ENCODE results near the gene BACE2. TPM values are rescaled to one million over a fixed set of nuclear protein-coding genes. Genes with fewer than 3 reads are reported as not detected.

BACE2 gene
- total and polyA plus RNA-seq, 2 of the 4 experiments (the other 2 are of a cell fraction) = 17.0 to 35.5 TPM

DNA sequence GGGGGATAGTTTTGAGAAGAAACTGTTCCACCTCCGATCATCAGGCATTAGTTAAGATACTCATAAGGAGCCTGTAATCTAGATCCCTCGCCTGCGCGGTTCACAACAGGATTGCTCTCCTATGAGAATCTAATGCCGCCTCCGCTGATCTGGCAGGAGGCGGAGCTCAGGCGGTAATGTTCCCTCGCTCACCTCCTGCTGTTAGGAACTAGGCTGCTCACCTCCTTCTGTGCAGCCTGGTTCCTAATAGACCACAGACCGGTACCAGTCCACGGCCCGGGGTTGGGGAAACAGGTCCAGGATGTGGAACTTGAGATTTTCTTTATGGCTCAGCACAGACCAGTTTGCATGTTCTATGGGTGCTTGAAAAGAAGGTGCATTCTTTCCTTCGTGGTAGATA lies 121.5 kb downstream of the BACE2 start:
- no peak overlapping the region for H2BK120ac ChIP-seq (ENCODE audit: low read depth, low read length)
- H3K23ac ChIP-seq (ENCODE audit: low read depth, low read length) = no peak overlapping the region
- TF ChIP-seq SMC3 (IDR thresholded peaks at IDR 0.05; ENCODE audit: low read depth, low read length) (no peak), NFE2L2 (IDR thresholded peaks at IDR 0.05; ENCODE audit: low read depth, low read length) (no peak), MAFK (IDR thresholded peaks at IDR 0.05; ENCODE audit: low read depth, low read length) (no peak), BHLHE40 (IDR thresholded peaks at IDR 0.05; ENCODE audit: low read depth, low read length) (no peak), RAD21 (IDR thresholded peaks at IDR 0.05; ENCODE audit: low read length) (no peak), CHD1 (IDR thresholded peaks at IDR 0.05; ENCODE audit: low read depth, low read length) (no peak), MAZ (IDR thresholded peaks at IDR 0.05; ENCODE audit: borderline replicate concordance, low read depth, low read length) (no peak), MXI1 (IDR thresholded peaks at IDR 0.05; ENCODE audit: borderline replicate concordance, low read depth, low read length) (no peak), CEBPB (IDR thresholded peaks at IDR 0.05; ENCODE audit: low read depth, low read length) (no peak), RFX5 (IDR thresholded peaks at IDR 0.05; ENCODE audit: low read depth, low read length) (no peak), FOS (IDR thresholded peaks at IDR 0.05; ENCODE audit: low read depth, low read length) (no peak), POLR2A (IDR thresholded peaks at IDR 0.05; ENCODE audit: low read depth, low read length) (no peak), RCOR1 (IDR thresholded peaks at IDR 0.05; ENCODE audit: insufficient replicate concordance, low read length) (no peak)
- TF ChIP-seq, protein P1, sequence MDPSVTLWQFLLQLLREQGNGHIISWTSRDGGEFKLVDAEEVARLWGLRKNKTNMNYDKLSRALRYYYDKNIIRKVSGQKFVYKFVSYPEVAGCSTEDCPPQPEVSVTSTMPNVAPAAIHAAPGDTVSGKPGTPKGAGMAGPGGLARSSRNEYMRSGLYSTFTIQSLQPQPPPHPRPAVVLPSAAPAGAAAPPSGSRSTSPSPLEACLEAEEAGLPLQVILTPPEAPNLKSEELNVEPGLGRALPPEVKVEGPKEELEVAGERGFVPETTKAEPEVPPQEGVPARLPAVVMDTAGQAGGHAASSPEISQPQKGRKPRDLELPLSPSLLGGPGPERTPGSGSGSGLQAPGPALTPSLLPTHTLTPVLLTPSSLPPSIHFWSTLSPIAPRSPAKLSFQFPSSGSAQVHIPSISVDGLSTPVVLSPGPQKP (IDR thresholded peaks at IDR 0.05; ENCODE audit: borderline replicate concordance, low read depth, low read length) = no peak
- TF ChIP-seq, protein P2, sequence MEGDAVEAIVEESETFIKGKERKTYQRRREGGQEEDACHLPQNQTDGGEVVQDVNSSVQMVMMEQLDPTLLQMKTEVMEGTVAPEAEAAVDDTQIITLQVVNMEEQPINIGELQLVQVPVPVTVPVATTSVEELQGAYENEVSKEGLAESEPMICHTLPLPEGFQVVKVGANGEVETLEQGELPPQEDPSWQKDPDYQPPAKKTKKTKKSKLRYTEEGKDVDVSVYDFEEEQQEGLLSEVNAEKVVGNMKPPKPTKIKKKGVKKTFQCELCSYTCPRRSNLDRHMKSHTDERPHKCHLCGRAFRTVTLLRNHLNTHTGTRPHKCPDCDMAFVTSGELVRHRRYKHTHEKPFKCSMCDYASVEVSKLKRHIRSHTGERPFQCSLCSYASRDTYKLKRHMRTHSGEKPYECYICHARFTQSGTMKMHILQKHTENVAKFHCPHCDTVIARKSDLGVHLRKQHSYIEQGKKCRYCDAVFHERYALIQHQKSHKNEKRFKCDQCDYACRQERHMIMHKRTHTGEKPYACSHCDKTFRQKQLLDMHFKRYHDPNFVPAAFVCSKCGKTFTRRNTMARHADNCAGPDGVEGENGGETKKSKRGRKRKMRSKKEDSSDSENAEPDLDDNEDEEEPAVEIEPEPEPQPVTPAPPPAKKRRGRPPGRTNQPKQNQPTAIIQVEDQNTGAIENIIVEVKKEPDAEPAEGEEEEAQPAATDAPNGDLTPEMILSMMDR (conservative IDR thresholded peaks at IDR 0.05; ENCODE audit: low read depth, low read length) = no peak
- TF ChIP-seq, protein P3, sequence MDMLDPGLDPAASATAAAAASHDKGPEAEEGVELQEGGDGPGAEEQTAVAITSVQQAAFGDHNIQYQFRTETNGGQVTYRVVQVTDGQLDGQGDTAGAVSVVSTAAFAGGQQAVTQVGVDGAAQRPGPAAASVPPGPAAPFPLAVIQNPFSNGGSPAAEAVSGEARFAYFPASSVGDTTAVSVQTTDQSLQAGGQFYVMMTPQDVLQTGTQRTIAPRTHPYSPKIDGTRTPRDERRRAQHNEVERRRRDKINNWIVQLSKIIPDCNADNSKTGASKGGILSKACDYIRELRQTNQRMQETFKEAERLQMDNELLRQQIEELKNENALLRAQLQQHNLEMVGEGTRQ (IDR thresholded peaks at IDR 0.05; ENCODE audit: low read depth, low read length) = no peak
- H4K8ac ChIP-seq (ENCODE audit: low read depth in 2 of 2, low read length in 2 of 2) = no peak overlapping the region
- H2AK9ac ChIP-seq (replicated peaks; ENCODE audit: low read depth, low read length, poor library complexity) = no peak overlapping the region
- no peak overlapping the region for H4K91ac ChIP-seq (ENCODE audit: insufficient read depth, low read depth, low read length)
- ATAC-seq (ENCODE audit: low read depth) = peak; percentile 35
- H3K36me3 ChIP-seq (ENCODE audit: control insufficient read depth, insufficient read depth, low read length) = no peaks in the 10 kb centered on the region
- no peaks in the 10 kb centered on the region for H3K79me1 ChIP-seq (ENCODE audit: low read depth in 1 of 2, low read length in 2 of 2)
- H3K4me3 ChIP-seq (ENCODE audit: insufficient read depth, low read depth, low read length) = no peak overlapping the region
- H3K9ac ChIP-seq (ENCODE audit: low read depth, low read length) = no peak overlapping the region
- in situ Hi-C loops (cut with MboI; ENCODE audit: low sequenced_read_pairs) = loop anchor here (5.0 to 25.0 kb wide), 2 partner anchors 173 to 498 kb away; no protein-coding TSS in a partner anchor
- H4K5ac ChIP-seq (ENCODE audit: low read depth, low read length) = no peak overlapping the region
- intact Hi-C loops (cut with micrococcal nuclease) = no loop called here
- H3K9me1 ChIP-seq (ENCODE audit: insufficient read depth, low read length) = no peaks in the 10 kb centered on the region
- WGBS, 2 experiments (ENCODE audit: extremely low coverage in 2 of 2, insufficient read length in 1 of 2) = 62% methylated on average over 7 of the region's 13 CpGs; no CpG with 5 or more reads in 1 of the 2 experiments
- no peaks in the 10 kb centered on the region for H3K9me3 ChIP-seq (ENCODE audit: control insufficient read depth, insufficient read depth, low read length)
- no TSS peak for BruUV-seq (replicated peaks)
- no peak overlapping the region for H2BK20ac ChIP-seq (ENCODE audit: low read depth, low read length)
- H3K4ac ChIP-seq (ENCODE audit: low read depth, low read length) = no peak overlapping the region
- H2AFZ ChIP-seq (replicated peaks; ENCODE audit: low read length, poor library complexity) = no peak overlapping the region
- H2BK5ac ChIP-seq (ENCODE audit: low read depth, low read length, poor library complexity, severe bottlenecking) = no peak overlapping the region
- H2AK5ac ChIP-seq (ENCODE audit: low read depth, low read length) = no peak overlapping the region
- H2BK15ac ChIP-seq (ENCODE audit: low read depth, low read length) = no peak overlapping the region
- no peaks in the 10 kb centered on the region for H3K4me1 ChIP-seq (ENCODE audit: control insufficient read depth, insufficient read depth, low read length)
- peaks cover 12% of the 10 kb centered on the region for H3K27me3 ChIP-seq (ENCODE audit: control insufficient read depth, insufficient read depth, low read length)
- H3K27ac ChIP-seq (ENCODE audit: insufficient read depth, low read length) = no peak overlapping the region
- no peak overlapping the region for H3K4me2 ChIP-seq (ENCODE audit: low read depth, low read length)
- ChIA-PET POLR2A (ENCODE audit: unreplicated experiment) (no interaction called here), CTCF (no interaction called here)
- dilution Hi-C loops (cut with HindIII; ENCODE audit: low sequenced_read_pairs, unreplicated experiment) = no loop called here
- no peak overlapping the region for H3K14ac ChIP-seq (replicated peaks; ENCODE audit: low read depth, low read length)
- peak; percentile 4 for DNase-seq
- H3K18ac ChIP-seq (ENCODE audit: low read depth, low read length) = no peak overlapping the region
- H4K20me1 ChIP-seq (ENCODE audit: insufficient read depth, low read length) = no peaks in the 10 kb centered on the region
- H3K56ac ChIP-seq (ENCODE audit: extremely low read depth, insufficient read depth, low read length) = no peak overlapping the region

Data from IMR-90 (cell line).